Mucosa of descending colon (tissue), 3 donors: ENCODE data around the gene TESK2. TPM values are rescaled to one million over a fixed set of nuclear protein-coding genes. Genes with fewer than 3 reads are reported as not detected.

Source experiments
- ATAC-seq: fragments of 200-7000 bp; cut with Tn5 transposase; one replicate; pipeline ENCODE4 v1.9.1; 2020; ENCODE audit warnings: mild to moderate bottlenecking, moderate library complexity
- DNase-seq, 3 donors: peaks; one replicate each; pipeline ENCODE4 v3.0.0-alpha.2; 2020
- H3K36me3 ChIP-seq: fragments of 200-600 bp; one replicate; pipeline ENCODE4 v1.8.0; 2021; ENCODE audit warnings: low read depth, mild to moderate bottlenecking
- H3K4me1 ChIP-seq: fragments of 200-600 bp; one replicate; pipeline ENCODE4 v1.8.0; 2021; ENCODE audit warnings: low read depth, mild to moderate bottlenecking
- H3K4me3 ChIP-seq: fragments of 200-600 bp; one replicate; pipeline ENCODE4 v1.8.0; 2021; ENCODE audit warnings: mild to moderate bottlenecking
- H3K9me3 ChIP-seq: fragments of 200-600 bp; one replicate; pipeline ENCODE4 v1.8.0; 2021; ENCODE audit warnings: mild to moderate bottlenecking
- intact Hi-C, 2 donors: fragments of 100-400 bp; cut with DNase I in 1 of 2; cut with micrococcal nuclease in 1 of 2; formaldehyde crosslinking; loops; one replicate each; pipeline versions ENCODE4 v1.11.0 to v1.11.1; 2022; cut with DNase I, micrococcal nuclease
- total RNA-seq, 3 donors: library from RNA; stranded (reverse); fragmentation: NEBNext Ultra II Directional in 2 of 3; extraction: Animal tissue kit (Norgen Biotek cat#: 25700) in 2 of 3; gene quantifications; one replicate each; pipeline versions ENCODE4 v1.2.1 to v1.2.4, GENCODE V29; 2021 to 2023
- TF ChIP-seq, protein P1 (sequence below): fragments of 200-600 bp; IDR thresholded peaks from one replicate; pipeline ENCODE4 v1.8.0; 2022; ENCODE audit warnings: antibody characterized with exemption, mild to moderate bottlenecking
- donor health status: DM: no; HTN: no; CAD: no; lungs with moderate emphysema.
- donor health status: DM: no; HTN: no; CAD: no.
- donor health status: DM: no; HTN: yes; CAD: no.

Gene TESK2
- total RNA-seq, 3 donors from 2014 or later, result 10.7 to 19.9 (median 10.8) TPM

DNA sequence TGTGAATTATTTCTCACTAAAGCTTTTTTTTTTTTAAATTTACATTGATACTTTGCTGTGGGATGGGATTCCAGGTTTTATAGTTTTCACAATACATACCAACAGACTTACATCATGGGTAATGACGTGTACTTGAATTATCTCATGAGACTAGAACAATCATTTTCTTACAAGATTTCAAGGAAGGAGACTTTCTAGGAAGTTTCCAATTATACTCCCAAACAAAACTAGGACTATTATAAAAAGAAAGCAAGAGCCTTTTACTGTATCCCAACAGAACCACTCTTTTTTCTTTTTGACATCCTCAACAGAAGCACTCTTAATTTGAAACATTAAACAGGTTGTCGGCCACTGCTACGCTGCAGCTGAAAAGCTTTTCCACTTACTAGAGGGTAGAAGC is 48.7 kb downstream of the TESK2 start:
- no peak overlapping the region for H3K4me3 ChIP-seq
- H3K4me1 ChIP-seq, result no peaks in the 10 kb centered on the region
- TF ChIP-seq, protein P1, sequence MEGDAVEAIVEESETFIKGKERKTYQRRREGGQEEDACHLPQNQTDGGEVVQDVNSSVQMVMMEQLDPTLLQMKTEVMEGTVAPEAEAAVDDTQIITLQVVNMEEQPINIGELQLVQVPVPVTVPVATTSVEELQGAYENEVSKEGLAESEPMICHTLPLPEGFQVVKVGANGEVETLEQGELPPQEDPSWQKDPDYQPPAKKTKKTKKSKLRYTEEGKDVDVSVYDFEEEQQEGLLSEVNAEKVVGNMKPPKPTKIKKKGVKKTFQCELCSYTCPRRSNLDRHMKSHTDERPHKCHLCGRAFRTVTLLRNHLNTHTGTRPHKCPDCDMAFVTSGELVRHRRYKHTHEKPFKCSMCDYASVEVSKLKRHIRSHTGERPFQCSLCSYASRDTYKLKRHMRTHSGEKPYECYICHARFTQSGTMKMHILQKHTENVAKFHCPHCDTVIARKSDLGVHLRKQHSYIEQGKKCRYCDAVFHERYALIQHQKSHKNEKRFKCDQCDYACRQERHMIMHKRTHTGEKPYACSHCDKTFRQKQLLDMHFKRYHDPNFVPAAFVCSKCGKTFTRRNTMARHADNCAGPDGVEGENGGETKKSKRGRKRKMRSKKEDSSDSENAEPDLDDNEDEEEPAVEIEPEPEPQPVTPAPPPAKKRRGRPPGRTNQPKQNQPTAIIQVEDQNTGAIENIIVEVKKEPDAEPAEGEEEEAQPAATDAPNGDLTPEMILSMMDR, result no peak
- intact Hi-C loops, result no loop called here
- ATAC-seq (no peak), DNase-seq (no peak)
- H3K36me3 ChIP-seq, result no peaks in the 10 kb centered on the region
- no peaks in the 10 kb centered on the region for H3K9me3 ChIP-seq

GRCh38 chr1:45437323-45437722 is 53.6 kb downstream of the TESK2 start:
- TF ChIP-seq, protein P1, result no peak
- Histone ChIP-seq H3K36me3 (no peaks in the 10 kb centered on the region), H3K9me3 (no peaks in the 10 kb centered on the region), H3K4me3 (no peak overlapping the region), H3K4me1 (no peaks in the 10 kb centered on the region)
- ATAC-seq, result no peak
- DNase-seq, result no peak
- intact Hi-C loops, result no loop called here

DNA sequence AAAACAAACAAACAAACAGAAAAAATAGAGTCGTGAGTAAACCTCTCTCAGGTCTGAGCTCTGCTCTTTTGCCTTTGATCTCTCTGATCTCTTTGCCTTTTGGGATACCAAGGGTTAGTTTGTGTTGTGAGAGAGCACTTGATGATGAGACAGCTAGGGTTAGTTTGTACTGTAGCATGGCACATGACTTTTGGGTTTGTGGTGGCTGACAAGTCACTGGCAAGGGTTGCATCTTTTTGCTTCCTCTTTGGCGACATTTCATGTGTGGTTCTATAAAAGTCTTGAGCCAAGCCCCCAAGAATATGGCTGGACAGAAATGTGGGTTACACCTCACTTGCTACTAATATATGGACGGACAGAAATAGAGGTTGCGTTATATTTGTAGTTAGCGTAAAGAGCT is 60.5 kb downstream of the TESK2 start:
- intact Hi-C loops, result no loop called here
- H3K9me3 ChIP-seq, result no peaks in the 10 kb centered on the region
- no peaks in the 10 kb centered on the region for H3K4me1 ChIP-seq
- ATAC-seq (no peak), DNase-seq (no peak)
- no peak overlapping the region for H3K4me3 ChIP-seq
- H3K36me3 ChIP-seq, result no peaks in the 10 kb centered on the region
- TF ChIP-seq, protein P1, result no peak

- H3K36me3 ChIP-seq, result no peaks in the 10 kb centered on the region
- H3K9me3 ChIP-seq, result no peaks in the 10 kb centered on the region
- no peak for ATAC-seq
- intact Hi-C loops, result no loop called here
- no peak overlapping the region for H3K4me3 ChIP-seq
- no peak for DNase-seq
- H3K4me1 ChIP-seq, result no peaks in the 10 kb centered on the region
- TF ChIP-seq, protein P1, result no peak
Observed at GRCh38 chr1:45429561-45430159, 61.3 kb downstream of the TESK2 start.

GRCh38 chr1:45423906-45424678 is 66.9 kb downstream of the TESK2 start:
- Histone ChIP-seq H3K4me3 (no peak overlapping the region), H3K4me1 (no peaks in the 10 kb centered on the region), H3K36me3 (no peaks in the 10 kb centered on the region), H3K9me3 (no peaks in the 10 kb centered on the region)
- intact Hi-C loops, result no loop called here
- ATAC-seq (no peak), DNase-seq (no peak)
- TF ChIP-seq, protein P1, result no peak
